ENCODE measurements around the gene GABRP.
A peak's percentile ranks its signal among the peaks of the same experiment; 100 is the strongest.
"Not testable (repeated sequence)": the region's sequence is repeated elsewhere in the genome, so short reads cannot be mapped to it uniquely, and the experiment has no call there.

GABRP gene, protein sequence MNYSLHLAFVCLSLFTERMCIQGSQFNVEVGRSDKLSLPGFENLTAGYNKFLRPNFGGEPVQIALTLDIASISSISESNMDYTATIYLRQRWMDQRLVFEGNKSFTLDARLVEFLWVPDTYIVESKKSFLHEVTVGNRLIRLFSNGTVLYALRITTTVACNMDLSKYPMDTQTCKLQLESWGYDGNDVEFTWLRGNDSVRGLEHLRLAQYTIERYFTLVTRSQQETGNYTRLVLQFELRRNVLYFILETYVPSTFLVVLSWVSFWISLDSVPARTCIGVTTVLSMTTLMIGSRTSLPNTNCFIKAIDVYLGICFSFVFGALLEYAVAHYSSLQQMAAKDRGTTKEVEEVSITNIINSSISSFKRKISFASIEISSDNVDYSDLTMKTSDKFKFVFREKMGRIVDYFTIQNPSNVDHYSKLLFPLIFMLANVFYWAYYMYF

DNA sequence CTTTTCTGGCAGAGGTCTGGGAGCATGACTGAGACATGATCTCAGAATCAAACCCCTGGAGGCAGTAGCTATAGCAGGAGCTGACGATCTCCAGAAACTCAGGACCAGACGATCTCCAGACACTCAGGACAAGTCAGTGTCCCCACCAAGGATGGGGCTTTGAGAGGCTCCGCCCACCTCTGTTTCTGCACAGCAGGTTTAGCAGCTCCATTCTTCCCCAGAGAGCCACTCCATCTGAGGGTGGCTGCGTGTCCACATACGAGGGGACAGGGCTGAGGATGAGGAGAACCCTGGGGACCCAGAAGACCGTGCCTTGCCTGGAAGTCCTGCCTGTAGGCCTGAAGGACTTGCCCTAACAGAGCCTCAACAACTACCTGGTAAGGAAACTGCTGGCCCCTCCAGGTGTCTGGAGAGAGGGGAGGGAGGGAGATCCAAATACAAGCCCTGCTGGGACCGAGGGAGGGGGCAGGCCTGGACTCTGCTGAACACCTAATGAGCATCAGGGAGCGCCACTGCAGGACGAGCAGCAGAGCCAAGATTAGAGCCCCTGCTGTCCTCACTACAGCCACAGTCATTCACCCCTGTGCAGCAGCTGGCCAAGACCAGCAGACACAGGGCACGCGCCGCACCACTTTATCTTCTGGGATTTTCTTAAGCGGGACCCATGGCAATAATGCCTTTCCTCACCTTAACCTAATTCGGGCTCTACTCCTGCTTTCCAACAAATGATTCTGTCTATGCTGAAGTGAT is at the start of gene GABRP:
Gene GABRP (plus strand): TSS at position 228 of the 750 bp plus-strand sequence. CDS start 4,891 bp downstream, outside the sequence.
- no peak for DNase-seq

DNA sequence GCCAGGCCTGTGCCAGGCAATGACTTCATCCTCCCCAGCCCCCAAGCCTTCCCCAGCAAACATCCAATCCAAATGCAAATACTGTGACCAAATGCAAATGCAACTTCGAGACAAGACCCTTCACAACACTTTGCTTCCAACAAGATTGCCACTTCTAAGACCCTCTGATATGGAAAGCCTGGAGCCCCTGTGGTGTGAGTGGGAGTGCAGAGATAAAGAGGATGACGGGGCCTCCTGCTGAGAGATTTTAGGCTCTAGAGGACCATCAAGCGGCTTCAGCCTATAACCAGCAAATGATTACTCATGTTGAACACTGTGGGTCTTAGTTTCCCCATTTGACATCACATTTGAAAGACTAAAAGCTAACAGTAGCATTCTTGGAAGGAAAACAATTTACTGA is 46.6 kb upstream of the GABRP start:
- no peak for DNase-seq

DNA sequence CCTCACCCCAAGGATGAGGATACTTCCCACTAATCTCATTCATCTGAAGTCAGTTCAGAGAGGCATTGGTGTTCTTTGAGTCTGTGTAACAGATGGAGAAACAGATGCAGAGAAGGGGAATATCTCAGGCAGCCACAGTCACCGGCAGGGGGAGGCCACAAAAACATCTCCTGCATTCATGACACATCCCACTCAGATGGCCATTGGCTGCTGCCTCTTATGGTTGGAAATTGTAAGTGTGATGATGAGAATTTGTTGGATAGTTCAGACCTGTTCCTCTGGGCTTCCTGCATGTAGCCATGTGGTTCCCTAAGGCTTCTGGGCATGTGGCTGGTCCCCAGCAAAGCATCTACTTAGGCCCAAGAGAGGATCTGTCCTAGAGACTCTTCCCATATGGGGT is 45.9 kb upstream of the GABRP start:
- no peak for DNase-seq

DNA sequence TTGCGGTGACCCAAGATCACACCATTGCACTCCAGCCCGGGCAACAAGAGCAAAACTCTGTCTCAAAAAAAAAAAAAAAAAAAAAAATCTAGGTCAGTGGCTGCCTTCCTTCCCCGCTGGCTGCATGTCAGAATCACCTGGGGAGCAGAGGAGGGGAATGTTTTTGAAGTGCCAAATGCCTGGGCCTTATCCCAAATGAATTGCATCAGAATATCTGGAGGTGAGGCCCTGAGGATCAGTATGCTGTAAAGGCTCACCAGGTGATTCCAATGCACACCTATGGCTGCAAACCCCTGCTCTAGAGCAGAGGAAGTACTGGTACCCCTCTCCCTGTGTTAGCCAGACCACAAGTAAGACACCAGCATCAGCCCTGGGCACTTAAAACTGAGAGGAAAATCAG is 44.7 kb upstream of the GABRP start:
- DNase-seq = no peak

DNA sequence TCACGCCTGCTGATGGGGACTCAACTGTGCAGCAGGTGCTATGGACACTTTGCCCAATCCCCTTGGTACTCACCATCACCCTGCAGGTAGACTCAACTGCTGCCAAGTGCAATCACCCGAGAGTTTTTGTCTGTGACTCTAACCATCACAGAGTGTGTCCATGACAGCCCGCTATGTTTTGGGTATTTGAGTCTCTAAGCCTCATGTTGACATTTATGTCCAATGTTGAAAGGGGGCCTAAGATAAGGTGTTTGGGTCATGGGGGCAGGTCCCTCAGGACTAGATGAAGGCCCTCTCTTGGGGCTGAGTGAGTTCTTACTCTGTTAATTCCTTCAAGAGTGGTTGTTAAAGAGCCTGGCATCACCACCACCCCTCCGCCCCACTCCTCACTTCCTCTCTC is 44.1 kb upstream of the GABRP start:
- DNase-seq = no peak

DNA sequence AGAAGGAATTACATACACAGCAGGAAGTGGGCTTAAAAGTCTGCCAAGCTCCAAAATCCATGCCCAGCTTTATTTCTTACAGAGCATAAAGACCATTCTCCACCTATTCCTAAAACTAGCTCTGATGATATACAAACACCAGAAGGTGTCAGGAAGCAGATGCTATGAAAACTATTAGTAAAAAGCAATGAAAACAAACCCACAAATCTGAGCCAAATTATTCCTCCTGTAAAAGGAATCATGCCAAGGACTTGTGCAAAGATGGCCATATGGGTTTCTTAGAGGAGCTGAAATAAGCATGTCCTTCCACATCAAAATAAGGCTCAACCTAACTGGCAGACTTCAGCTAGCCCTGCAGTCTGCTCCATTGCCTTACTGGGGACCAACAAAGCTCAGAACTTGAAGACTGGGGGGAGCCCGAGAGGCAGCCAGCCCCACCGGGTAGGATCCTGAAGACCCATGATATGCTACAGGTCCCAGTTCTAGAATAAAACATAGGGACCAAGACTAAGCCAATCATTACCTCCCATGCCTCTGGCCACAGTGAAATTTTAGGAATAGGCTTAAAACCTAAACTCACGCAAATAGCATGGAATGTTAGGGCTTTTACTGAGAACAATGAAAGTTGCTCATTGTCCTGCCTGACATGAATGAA is 42.8 kb upstream of the GABRP start:
- DNase-seq = no peak

DNA sequence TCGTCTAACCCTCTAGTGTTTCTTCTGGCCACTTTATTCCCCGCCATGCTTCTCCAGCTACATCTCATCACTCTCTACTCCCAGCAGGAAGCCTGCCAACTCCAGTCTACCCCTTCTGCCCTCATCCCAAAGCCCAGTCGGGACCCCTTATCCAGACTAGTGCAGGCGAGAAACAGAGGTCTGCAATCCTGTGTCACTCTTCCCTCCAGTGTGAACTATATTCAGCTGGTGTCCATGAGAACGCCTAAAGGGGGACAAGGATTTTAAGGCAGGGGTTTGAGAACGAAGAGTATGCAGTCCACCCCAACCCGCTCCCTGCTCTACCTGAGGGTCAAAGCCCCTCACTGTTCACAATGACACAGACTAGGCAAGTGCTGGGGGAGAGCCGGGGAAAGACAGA is 41.7 kb upstream of the GABRP start:
- no peak for DNase-seq

DNA sequence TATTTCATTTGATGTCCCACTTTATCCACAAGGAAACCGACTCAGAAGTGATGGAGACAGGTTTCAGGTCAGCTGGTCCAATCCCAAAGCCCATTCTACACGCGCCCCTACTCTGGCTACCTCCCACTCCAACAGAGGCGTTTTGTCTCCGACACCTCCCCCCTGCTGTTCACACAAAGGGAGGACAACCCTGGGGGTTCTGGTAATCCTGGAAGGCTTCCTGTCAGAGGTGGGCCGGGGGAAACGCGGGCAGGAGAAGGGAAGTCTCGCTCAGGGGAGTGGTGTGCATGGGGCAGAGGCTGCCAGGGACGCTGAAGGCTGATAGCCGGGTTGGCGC is 39.7 kb upstream of the GABRP start:
- DNase-seq = no peak

DNA sequence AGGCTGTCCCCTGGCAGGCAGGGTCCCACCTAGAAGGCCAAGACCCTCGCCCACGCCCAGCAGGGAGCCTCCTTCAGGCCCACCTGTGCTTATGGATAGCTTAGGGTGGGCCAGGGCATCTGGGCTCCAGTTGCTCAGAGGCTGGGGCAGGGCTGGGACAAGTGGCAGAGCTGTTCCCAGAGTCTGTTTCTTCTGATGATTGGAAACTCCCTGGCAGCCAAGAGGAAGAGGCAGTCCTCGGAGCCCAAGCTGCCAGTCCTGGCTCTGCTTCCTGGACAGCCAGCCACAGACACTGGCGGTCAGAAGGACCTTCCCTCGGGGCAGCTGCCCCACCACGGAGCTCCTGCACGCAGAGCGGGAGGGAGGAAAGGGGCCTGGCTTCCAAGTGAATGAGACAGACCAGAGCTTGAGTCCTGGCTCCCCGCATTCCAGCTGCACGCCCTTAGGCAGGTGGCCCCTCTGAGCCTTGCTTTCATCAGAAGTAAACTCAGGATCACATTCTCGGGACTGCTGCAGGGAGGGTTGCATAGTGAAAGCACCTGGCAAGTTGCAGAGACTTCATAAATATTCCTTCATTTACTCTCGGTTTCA is 37.9 kb upstream of the GABRP start:
- DNase-seq = peak in 1 of 2 experiments; percentile 14

DNA sequence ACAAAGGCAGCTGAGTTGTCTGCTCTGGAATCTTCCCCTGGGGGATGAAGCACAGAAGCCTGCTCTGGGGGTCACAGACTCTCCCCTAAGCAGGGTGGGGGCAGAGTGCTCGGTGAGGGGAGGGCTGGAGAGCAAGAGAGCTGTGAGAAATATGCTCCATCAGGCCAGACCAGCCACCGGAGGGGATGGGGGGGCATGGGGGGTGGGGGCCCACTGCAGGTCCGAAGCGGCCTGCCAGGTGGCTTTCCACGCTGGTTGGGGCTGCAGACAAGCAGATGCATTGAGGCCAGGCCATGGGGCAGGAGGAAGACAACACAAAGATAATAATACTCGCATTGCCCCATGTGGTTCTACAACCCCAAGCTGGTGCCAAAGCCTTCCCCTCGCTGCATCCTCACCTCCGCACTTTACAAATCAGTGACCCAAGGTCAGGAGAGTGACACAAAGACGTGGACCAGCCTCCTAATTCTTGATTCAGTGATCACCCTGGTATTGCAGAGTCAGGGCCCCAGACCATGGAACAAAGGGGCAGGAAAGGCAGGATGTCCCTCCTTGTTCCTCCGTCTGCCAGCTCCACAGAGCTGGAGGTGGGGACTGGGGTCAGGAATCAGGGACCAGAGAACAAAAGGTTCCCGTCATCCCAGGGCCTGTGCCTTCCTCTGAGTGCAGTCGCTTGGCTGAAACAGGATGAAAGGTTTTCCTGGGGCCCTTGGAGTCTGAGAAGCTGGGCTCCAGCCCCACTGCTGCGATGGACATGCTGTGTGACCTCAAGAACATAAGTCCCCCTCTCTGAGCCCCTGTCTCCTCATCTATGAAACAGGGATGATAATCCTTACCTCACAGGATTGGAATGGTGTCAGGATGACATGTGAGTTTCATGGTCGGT is 37.2 kb upstream of the GABRP start:
- DNase-seq = no peak

DNA sequence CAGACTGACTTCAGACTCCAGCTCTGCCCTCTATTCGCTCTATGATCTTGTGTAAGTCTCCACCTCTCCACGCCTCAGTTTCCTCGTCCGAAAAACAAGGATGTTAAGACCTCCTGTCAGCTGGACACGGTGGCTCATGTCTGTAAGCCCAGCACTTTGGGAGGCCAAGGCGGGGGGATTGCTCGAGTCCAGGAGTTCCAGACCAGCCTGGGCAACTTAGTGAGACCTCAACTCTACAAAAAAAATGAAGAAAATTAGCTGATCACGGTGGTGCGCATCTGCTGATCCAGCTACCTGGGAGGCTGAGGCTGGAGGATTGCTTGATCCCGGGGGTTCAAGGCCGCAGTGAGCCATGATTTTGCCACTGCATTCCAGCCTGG is 36.6 kb upstream of the GABRP start:
- no peak for DNase-seq

DNA sequence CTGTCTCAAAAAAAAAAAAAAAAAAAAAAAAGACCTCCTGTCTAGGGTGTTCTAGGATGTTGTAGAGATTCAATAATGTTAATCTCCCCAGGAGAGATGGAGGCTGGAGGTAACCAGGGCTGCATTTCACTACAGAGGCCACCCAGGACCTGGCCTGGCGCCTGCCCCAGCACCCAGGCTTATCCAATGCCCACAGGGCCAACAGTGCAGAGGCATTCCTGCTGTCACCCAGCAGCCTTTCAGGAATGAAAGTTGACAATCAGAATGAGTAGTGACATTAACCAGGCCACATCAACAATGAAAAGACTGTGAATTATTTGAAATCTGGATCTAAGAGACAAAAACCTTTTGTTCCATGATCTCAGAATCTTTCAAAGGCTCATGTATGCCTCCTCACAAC is 36.2 kb upstream of the GABRP start:
- DNase-seq = no peak

DNA sequence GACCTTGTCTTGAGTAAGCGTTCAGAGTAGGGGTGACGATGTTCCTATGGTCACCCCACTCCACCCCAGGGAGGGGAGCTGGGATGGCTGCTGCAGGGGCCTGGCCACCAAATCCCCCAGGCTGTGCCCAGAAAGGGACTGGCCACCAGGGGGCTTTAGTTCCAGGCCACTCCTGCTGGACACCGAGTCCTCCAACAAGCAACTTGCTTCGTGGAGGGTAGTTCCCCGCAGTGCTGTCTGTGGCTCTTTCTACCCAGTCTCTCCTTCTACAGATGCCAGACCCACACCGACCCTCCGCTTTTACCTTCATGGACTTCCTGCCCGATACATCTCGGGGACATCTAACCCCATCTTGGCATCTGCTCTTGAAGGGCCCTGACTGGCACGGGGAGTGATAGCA is 35.7 kb upstream of the GABRP start:
- DNase-seq = peak in 1 of 2 experiments; percentile 14

DNA sequence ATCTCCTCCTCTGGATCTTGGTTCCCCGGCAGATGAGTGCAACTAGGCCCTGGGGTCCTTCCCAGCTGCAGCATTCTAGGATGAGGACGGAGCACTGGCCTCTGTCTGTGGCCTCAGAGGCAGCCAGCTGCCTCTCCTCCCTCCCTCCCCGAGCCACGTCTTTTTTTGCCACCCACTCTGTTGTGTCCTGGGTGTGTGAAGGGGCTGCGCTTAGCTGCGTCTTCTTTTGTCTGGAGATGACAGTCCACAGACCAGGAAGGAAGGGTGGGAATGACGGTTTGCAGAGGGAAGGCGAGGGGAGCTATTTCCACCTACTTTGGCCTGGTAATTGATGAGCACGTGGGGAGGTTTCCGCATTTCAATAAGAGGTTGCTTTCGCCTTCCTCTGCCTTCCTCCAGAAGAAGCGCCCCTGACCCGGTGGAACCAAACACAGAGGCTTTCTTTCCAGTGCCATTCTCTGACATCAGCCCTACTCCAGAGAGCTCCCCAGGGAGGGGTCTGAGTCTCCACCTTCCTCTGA is 34.5 kb upstream of the GABRP start:
- no peak for DNase-seq

DNA sequence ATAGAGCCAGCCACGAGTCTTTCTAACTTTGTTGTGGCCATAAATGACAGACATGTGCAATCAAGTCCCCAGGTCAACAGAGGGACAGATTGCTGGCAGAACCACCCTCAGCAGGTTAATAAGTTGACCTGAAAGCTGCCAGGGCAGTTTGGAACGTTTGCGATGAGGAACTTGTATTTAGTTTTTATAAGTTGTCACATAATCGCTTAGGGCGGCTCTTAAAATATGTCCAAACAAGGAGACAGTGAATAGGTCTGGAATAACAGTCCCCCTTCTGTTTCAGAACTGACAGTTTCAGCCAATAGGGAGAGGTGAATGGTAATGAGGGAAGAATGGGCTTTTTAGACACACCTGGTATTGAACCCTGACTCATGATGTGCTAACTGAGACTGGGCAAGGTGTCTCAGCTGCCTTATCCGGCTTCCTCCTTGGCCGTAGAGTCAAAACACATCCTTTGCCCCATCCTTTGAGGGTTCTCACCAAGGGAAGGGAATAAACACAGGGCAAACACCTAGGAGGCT is 33.6 kb upstream of the GABRP start:
- no peak for DNase-seq

DNA sequence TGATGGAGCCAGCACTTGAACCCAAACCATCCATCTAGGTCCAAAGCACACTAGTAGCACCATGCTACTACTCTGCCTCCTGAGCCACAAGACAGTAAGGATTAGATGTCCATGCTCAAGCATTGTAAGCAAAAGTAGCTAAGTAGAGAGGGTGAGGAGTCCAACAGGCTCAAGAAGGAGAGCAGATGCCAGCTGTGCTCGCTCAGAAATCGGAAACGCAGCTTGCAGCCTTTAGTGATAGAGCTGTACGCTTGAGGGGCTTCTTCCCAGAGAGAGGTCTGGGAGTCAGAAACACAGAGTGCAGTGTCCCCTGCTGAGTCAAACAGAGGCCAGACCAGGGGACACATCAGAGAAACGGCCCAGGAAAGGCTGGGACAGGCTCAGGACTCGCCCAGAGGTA is 32.7 kb upstream of the GABRP start:
- no peak for DNase-seq

DNA sequence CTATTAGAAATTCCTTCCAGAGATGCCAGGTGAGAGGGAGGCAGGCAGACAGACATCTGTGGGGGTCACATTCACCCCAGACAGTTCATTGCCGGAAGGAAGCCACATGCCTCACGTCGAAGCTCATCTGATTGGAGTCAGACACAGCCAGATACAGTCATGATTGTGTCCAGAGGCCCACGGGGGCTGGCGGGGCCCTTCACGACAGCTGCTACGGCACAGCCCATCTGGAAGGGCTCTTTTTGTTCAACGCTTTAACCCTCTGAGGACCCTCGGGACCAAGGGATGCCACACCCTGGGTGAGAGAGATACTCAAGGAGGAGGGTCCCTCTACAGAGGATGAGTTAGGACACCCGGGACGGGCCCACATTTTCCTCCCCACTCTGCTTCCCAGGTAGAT is 31.9 kb upstream of the GABRP start:
- DNase-seq = no peak

DNA sequence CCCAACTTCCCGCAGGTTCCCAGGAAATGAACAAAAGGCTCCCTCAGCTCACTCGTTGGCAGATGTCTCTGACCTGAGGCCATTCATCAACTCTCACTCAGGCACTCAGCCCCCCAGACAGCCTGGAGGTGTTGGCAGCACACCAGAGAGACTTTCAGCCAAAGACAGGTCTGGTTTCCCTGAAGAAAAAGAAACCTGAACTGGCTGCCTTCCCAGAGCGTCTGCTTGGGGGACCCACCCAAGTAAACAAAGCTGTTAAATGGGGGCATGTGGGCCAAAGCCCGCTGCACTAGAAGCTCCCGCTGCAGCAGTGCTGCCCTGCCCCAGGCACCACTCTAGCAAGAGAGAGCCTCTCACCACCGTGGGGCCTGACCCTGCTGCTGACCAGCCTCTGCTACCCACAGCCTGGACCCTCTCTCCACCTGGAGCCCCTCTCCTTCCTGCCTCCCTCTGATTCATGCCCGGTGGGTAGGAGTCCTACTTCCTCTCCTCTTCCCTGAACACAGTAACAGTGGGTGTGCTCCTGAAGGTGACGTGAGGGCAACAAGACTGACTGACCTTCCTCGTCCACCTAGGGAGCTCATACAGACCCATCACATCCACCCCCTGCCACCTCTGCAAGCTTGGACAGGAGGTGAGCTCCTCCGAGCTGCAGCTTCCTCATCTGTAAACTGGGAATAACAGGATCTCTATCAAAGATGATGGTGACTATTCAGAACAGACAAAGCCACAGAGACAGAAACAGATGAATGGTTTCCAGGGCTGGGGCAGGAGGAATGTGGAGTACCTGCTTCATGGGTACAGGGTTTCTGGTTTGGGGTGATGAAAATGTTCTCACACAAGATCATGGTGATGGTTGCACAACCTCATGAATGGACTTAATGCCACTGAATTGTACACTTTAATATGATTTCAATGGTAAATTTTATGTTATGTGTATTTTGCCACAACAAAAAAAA is 31.0 kb upstream of the GABRP start:
- no peak for DNase-seq

DNA sequence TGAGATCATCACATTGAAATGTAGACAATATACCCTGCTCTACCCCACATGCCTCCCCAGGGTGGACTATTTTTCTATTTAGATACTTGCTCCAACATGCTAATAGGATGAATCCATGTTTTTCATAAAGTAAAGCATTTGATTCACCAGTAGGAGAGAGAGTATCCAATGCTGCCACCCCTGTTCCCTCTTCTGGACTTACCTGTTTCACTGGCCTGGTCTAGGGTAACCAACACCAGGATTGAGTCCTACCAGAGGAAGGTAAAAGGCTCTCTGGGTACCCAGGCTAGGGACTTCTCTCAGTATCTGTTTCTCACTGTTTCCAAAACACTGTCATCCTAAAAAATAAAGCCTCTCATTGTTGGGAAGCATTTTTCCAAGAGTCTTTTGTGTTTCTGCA is 30.2 kb upstream of the GABRP start:
- DNase-seq = no peak

DNA sequence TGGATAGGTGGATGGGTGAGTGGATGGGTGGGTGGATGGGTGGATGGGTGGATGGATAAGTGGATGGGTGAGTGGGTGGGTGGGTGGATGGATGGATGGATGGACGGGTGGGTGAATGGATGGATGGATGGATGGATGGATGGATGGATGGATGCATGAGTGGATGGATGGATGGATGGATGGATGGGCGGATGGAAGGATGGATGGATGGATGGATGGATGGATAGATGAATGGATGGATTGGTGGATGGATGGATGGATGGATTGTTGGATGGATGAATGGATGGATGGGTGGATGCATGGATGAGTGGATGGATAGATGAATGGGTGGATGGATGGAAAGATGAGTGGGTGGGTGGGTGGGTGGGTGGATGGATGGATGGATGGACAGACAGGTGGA is 29.0 kb upstream of the GABRP start:
- not testable (repeated sequence) for DNase-seq

Measured in NCI-H526 (cell line).